Endothelial cell of umbilical vein (primary cell): ENCODE results near the gene NANOGP8. TPM values are rescaled to one million over a fixed set of nuclear protein-coding genes. Genes with fewer than 3 reads are reported as not detected.

Experiments used
- BruUV-seq: library from RNA; stranded (reverse); fragments of 400-500 nt; replicated peaks from 2 replicates; lab custom pipeline; 2021; lab: Mats Ljungman, UMichigan
- CTCF ChIA-PET: fragments of 300-600, 350-600 bp; sonication (Branson Sonifier 250); formaldehyde crosslinking; loops from one replicate; lab custom pipeline; 2021; ENCODE audit warnings: antibody characterized with exemption, inconsistent platforms; lab: Charles Lee
- POLR2A ChIA-PET: fragments of 300-600, 350-600 bp; sonication (Branson Sonifier 250); formaldehyde crosslinking; loops from one replicate; lab custom pipeline; 2021; ENCODE audit warnings: antibody characterized with exemption, inconsistent platforms; lab: Charles Lee
- DNase-seq: peaks from one replicate; pipeline ENCODE4 v3.0.0-alpha.2; 2011; ENCODE audit warnings: low read depth, low spot score
- FAIRE-seq: peaks from 2 replicates; lab custom pipeline; 2011; peaks lifted over from hg19 to GRCh38; lab: Jason Lieb, UNC
- H2AFZ ChIP-seq: 2 replicates; pipeline ENCODE4 v1.6.0; 2012; ENCODE audit warnings: low read depth, low read length, control low read depth, inconsistent platforms
- H3K27ac ChIP-seq: 2 replicates; pipeline ENCODE4 v1.5.1; 2011; ENCODE audit warnings: low read depth, mild to moderate bottlenecking, control low read depth, low read length, moderate library complexity; ENCODE audit not compliant: insufficient read depth
- H3K27me3 ChIP-seq, 2 experiments: 2 replicates each; pipeline versions ENCODE4 v1.6.0 to v1.6.1; 2011; ENCODE audit warnings: low read length in 2 of 2, mixed read lengths in 1 of 2; ENCODE audit not compliant: control insufficient read depth in 2 of 2, insufficient read depth in 2 of 2
- H3K36me3 ChIP-seq, 2 experiments: 2 replicates in 1 of 2; 3 replicates in 1 of 2; pipeline ENCODE4 v1.5.1; 2011; ENCODE audit warnings: low read length in 2 of 2, mild to moderate bottlenecking in 1 of 2, moderate library complexity in 1 of 2; ENCODE audit not compliant: control insufficient read depth in 2 of 2, insufficient read depth in 2 of 2; ENCODE audit errors: extremely low read depth in 1 of 2
- H3K4me1 ChIP-seq: 3 replicates; pipeline ENCODE4 v1.5.1; 2011; ENCODE audit warnings: mild to moderate bottlenecking, low read length; ENCODE audit not compliant: control insufficient read depth, insufficient read depth; ENCODE audit errors: extremely low read depth
- H3K4me2 ChIP-seq: 2 replicates; pipeline ENCODE4 v1.6.1; 2011; ENCODE audit warnings: low read length, control low read depth, mixed read lengths; ENCODE audit not compliant: insufficient read depth
- H3K4me3 ChIP-seq, 3 experiments: fragments of 200-600 bp in 1 of 3; sonication (generic), shearing (Covaris generic) in 1 of 3; replicated peaks in 1 of 3; 2 replicates each; pipeline ENCODE4 v1.5.1; 2011 to 2016; ENCODE audit warnings: control low read depth in 3 of 3, low read length in 3 of 3, mild to moderate bottlenecking in 2 of 3, inconsistent platforms in 1 of 3, low read depth in 1 of 3, moderate library complexity in 1 of 3; ENCODE audit not compliant: insufficient read depth in 1 of 3
- H3K79me2 ChIP-seq: 2 replicates; pipeline ENCODE4 v1.6.0; 2012; ENCODE audit warnings: low read length, inconsistent platforms; ENCODE audit not compliant: control insufficient read depth, insufficient read depth
- H3K9ac ChIP-seq: replicated peaks from 2 replicates; pipeline ENCODE3; 2011; ENCODE audit warnings: low read length, control low read depth; ENCODE audit not compliant: insufficient read depth; ENCODE audit errors: extremely low read depth
- H3K9me1 ChIP-seq: replicated peaks from 3 replicates; pipeline ENCODE4 v1.6.0; 2011; ENCODE audit warnings: mild to moderate bottlenecking, low read length; ENCODE audit not compliant: control insufficient read depth, insufficient read depth; ENCODE audit errors: extremely low read depth
- H3K9me3 ChIP-seq: replicated peaks from 2 replicates; pipeline ENCODE4 v1.5.1; 2012; ENCODE audit warnings: low read length, inconsistent platforms; ENCODE audit not compliant: control insufficient read depth, insufficient read depth
- H4K20me1 ChIP-seq: replicated peaks from 2 replicates; pipeline ENCODE3; 2011; ENCODE audit warnings: mild to moderate bottlenecking, low read length; ENCODE audit not compliant: control insufficient read depth, insufficient read depth; ENCODE audit errors: extremely low read depth
- CTCF ChIP-seq, 2 donors: IDR thresholded peaks; 1 replicate in 1 of 2; 2 replicates in 1 of 2; pipeline ENCODE4 v1.5.1; 2011; ENCODE audit warnings: low read length in 2 of 2, mild to moderate bottlenecking in 2 of 2, moderate library complexity in 2 of 2, control low read depth in 1 of 2, inconsistent platforms in 1 of 2, low read depth in 1 of 2; ENCODE audit not compliant: insufficient read depth in 1 of 2; ENCODE audit errors: extremely low read depth in 1 of 2
- EZH2 ChIP-seq: IDR thresholded peaks from 2 replicates; pipeline ENCODE4 v1.6.1; 2012; ENCODE audit warnings: borderline replicate concordance, low read depth, mild to moderate bottlenecking, moderate library complexity, low read length, inconsistent platforms; ENCODE audit not compliant: severe bottlenecking
- FOS ChIP-seq: IDR thresholded peaks from 2 replicates; pipeline ENCODE4 v1.6.1; 2011; ENCODE audit warnings: mild to moderate bottlenecking, low read length, moderate library complexity, borderline replicate concordance; ENCODE audit not compliant: insufficient read depth
- GATA2 ChIP-seq: IDR thresholded peaks from 2 replicates; pipeline ENCODE4 v1.7.0; 2011; ENCODE audit warnings: low read depth, mild to moderate bottlenecking, moderate library complexity, mixed read lengths, low read length; ENCODE audit not compliant: insufficient read length, insufficient read depth
- JUN ChIP-seq: IDR thresholded peaks from 2 replicates; pipeline ENCODE4 v1.6.1; 2011; ENCODE audit warnings: borderline replicate concordance, low read depth; ENCODE audit not compliant: insufficient read length, insufficient read depth
- MAX ChIP-seq: IDR thresholded peaks from 2 replicates; pipeline ENCODE4 v1.6.1; 2011; ENCODE audit not compliant: insufficient read depth, insufficient read length
- MYC ChIP-seq: IDR thresholded peaks from one replicate; pipeline ENCODE4 v1.6.1; 2011; ENCODE audit warnings: mild to moderate bottlenecking, low read depth, low read length
- POLR2A ChIP-seq: IDR thresholded peaks from 2 replicates; pipeline ENCODE4 v1.6.1; 2012; ENCODE audit warnings: low read depth, mild to moderate bottlenecking, control low read depth, low read length
- POLR2AphosphoS5 ChIP-seq: IDR thresholded peaks from 2 replicates; pipeline ENCODE4 v1.6.1; 2012; ENCODE audit warnings: low read depth, mild to moderate bottlenecking, control low read depth, low read length, moderate library complexity; ENCODE audit not compliant: insufficient read depth
- dilution Hi-C: fragments of 300-500 bp; cut with MboI; formaldehyde crosslinking; loops from one replicate; pipeline ENCODE4 v1.15.0; 2019; ENCODE audit warnings: low sequenced_read_pairs; ENCODE audit not compliant: extremely low pct_ligation_motif_present
- intact Hi-C: fragments of 100-400 bp; cut with micrococcal nuclease; formaldehyde crosslinking; loops from one replicate; pipeline ENCODE4 v1.10.0; 2022
- polyA plus RNA-seq, 4 experiments: library from polyadenylated mRNA; depleted of rRNA in 3 of 4; stranded (reverse) in 3 of 4; unstranded in 1 of 4; fragments of >200 nt; gene quantifications; 2 replicates each; pipeline versions ENCODE4 v1.2.1 to v1.2.3, GENCODE V29; 2011 to 2012; ENCODE audit warnings: missing spikeins in 1 of 4
- total RNA-seq: library from RNA; stranded (reverse); gene quantifications from 2 replicates; pipeline ENCODE4 v1.2.3, GENCODE V29; 2021

Gene NANOGP8
- total and polyA plus RNA-seq, 2 donors (not counting 3 experiments of a cell fraction or from before 2014, with no cell fraction given) = not detected

- ChIA-PET CTCF (no interaction called here), POLR2A (no interaction called here)
- Histone ChIP-seq H3K36me3 (no peaks in the 10 kb centered on the region), H3K27ac (no peak overlapping the region), H3K9me1 (no peaks in the 10 kb centered on the region), H3K9me3 (no peaks in the 10 kb centered on the region), H3K27me3 (no peaks in the 10 kb centered on the region), H3K4me3 (no peak overlapping the region), H3K4me2 (no peak overlapping the region), H3K79me2 (no peaks in the 10 kb centered on the region), H3K9ac (no peak overlapping the region), H2AFZ (no peak overlapping the region), H3K4me1 (no peaks in the 10 kb centered on the region), H4K20me1 (no peaks in the 10 kb centered on the region)
- FAIRE-seq = no peak
- no peak for TF ChIP-seq EZH2
- TF ChIP-seq GATA2 = no peak
- TF ChIP-seq MAX = no peak
- TF ChIP-seq JUN = no peak
- TF ChIP-seq MYC = no peak
- TF ChIP-seq FOS = no peak
- TF ChIP-seq POLR2A = no peak
- TF ChIP-seq POLR2AphosphoS5 = no peak
- TF ChIP-seq CTCF (IDR thresholded peaks at IDR 0.05; ENCODE audit: extremely low read depth in 1 of 2, insufficient read depth in 1 of 2, low read depth in 1 of 2, low read length in 2 of 2) = no peak
- dilution Hi-C loops = no loop called here
- BruUV-seq = no TSS peak
- intact Hi-C loops = no loop called here
- no peak for DNase-seq
Observed at GRCh38 chr15:35055416-35056105, 29.5 kb downstream of the NANOGP8 start.
